HS-27A (cell line): ENCODE results near the gene TRIM48.
"Not testable (repeated sequence)": the region's sequence is repeated elsewhere in the genome, so short reads cannot be mapped to it uniquely, and the experiment has no call there.

Experiments used
- DNase-seq: peaks from one replicate; pipeline ENCODE4 v3.0.0-alpha.2; 2012; ENCODE audit warnings: low read depth, missing footprints

Gene TRIM48

GRCh38 chr11:55261855-55262254 lies at the start of gene TRIM48:
TSS of gene TRIM48 (plus strand) at chr11:55262155. CDS start at chr11:55262268, 113 bp downstream.
- not testable (repeated sequence) for DNase-seq

- DNase-seq, result not testable (repeated sequence)
Measured at GRCh38 chr11:55238316-55238715, 23.6 kb upstream of the TRIM48 start.

GRCh38 chr11:55263081-55263480 lies 1.1 kb downstream of the TRIM48 start:
- no peak for DNase-seq
